GM20000 (cell line): Measurements from ENCODE around the gene GBP2.

Experiments used
- DNase-seq: peaks from one replicate; pipeline ENCODE4 v3.0.0; 2012; ENCODE audit warnings: low spot score
- CTCF ChIP-seq: IDR thresholded peaks from 2 replicates; pipeline ENCODE4 v1.5.1; 2012; ENCODE audit warnings: mild to moderate bottlenecking, control low read depth; ENCODE audit errors: extremely low read depth, missing control alignments

GBP2 gene

GRCh38 chr1:89100412-89100811 is 25.5 kb downstream of the GBP2 start:
- no peak for DNase-seq

DNA sequence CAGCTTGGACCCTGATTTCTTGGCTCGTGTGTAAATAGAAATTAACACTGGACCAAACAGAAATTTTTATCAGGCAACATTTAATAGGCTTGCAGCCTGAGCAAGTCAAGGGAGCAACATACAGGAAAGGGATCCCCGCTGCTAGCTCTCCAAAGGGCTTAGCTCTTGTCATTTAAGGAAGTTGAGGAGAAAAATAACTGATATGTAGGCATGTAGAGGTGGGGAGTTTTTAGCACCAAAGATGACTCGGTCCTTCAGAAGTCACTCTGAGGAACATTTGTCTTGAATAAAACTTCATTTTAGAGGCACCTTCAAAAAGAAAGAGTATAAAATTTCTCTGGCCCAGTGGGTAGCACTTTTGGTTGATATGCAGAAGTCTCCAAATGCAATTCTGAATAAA is 27.1 kb downstream of the GBP2 start:
- TF ChIP-seq CTCF = no peak
- no peak for DNase-seq

More at GRCh38 chr1:89100412-89100811, 25.5 kb downstream of the GBP2 start:
- TF ChIP-seq CTCF = no peak

- TF ChIP-seq CTCF = no peak
- DNase-seq = no peak
These were observed 30.2 kb downstream of the GBP2 start for GRCh38 chr1:89095737-89096136.

- DNase-seq = no peak
- TF ChIP-seq CTCF = no peak
These were observed 36.0 kb downstream of the GBP2 start for GRCh38 chr1:89089962-89090361.

- no peak for TF ChIP-seq CTCF
- DNase-seq = no peak
These were observed 37.3 kb downstream of the GBP2 start for GRCh38 chr1:89088572-89088971.

GRCh38 chr1:89087241-89087640 is 38.7 kb downstream of the GBP2 start:
- DNase-seq = no peak
- TF ChIP-seq CTCF = no peak

DNA sequence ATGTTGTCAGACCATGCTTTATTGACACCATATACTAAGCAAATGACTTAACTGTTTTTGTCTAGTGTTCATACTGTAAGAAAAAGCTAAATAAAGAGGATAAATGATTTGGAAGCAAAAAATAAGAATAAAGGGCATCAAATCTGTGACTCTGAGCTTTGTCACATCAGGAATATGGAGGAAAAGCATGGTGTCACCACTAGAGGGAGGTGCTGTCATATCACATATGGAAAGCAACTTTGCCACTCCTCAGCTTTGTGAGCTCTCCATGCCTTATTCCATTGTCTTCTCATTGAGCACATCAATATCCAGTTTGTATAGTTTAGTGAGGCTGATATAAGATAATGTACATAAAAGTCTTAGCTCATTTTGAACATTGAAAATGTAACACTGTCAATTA is 40.1 kb downstream of the GBP2 start:
- DNase-seq = peak; percentile 25
- no peak for TF ChIP-seq CTCF
